Measurements from ENCODE around the gene NOC4L. TPM values are rescaled to one million over a fixed set of nuclear protein-coding genes. Genes with fewer than 3 reads are reported as not detected.

The NOC4L gene
- total RNA-seq, 1 experiment from 2014 or later = 29.8 TPM

DNA sequence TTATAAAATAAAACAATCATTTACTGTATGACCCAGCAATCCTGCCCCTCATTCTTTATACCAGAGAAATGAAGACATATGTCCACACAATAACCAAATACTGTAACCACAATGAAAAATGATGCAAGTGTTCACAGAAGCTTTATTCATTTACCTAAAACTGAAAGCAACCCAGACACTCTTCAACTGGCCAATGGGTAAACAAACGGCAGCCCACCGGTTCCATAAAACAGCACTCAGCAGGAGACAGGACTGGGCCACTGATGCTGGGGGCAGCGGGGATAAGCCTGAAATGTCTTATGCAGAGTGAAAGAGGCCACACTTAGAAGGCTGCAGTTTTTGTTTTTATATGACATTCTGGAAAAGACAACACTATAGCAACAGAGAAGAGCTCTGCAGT is 15.2 kb upstream of the NOC4L start:
- H3K27me3 ChIP-seq (ENCODE audit: control insufficient read depth, insufficient read depth, low read length) = no peaks in the 10 kb centered on the region
- intact Hi-C loops (cut with micrococcal nuclease; ENCODE audit: unreplicated experiment) = no loop called here
- H3K9me3 ChIP-seq (ENCODE audit: control insufficient read depth, insufficient read depth, low read depth, low read length) = no peaks in the 10 kb centered on the region
- no peaks in the 10 kb centered on the region for H3K4me1 ChIP-seq (ENCODE audit: control insufficient read depth, insufficient read depth, low read length)
- ChIA-PET POLR2A (no interaction called here), CTCF (no interaction called here)
- in situ Hi-C loops (cut with HindIII; ENCODE audit: low pct_unique_long_range_greater_than_20kb, low sequenced_read_pairs) = no loop called here
- H3K27ac ChIP-seq (ENCODE audit: low read length) = no peak overlapping the region
- no peak overlapping the region for H3K4me3 ChIP-seq (ENCODE audit: low read depth in 2 of 2, low read length in 2 of 2)
- peaks cover 11% of the 10 kb centered on the region for H3K36me3 ChIP-seq (ENCODE audit: control insufficient read depth, insufficient read depth, low read length)
- no peak for DNase-seq (ENCODE audit: low read depth, low spot score)
- TF ChIP-seq POLR2AphosphoS5 (IDR thresholded peaks at IDR 0.05; ENCODE audit: low read depth, low read length) (no peak), CTCF (IDR thresholded peaks at IDR 0.05) (no peak)
- ATAC-seq = no peak
- BruUV-seq (replicated peaks) = no TSS peak

DNA sequence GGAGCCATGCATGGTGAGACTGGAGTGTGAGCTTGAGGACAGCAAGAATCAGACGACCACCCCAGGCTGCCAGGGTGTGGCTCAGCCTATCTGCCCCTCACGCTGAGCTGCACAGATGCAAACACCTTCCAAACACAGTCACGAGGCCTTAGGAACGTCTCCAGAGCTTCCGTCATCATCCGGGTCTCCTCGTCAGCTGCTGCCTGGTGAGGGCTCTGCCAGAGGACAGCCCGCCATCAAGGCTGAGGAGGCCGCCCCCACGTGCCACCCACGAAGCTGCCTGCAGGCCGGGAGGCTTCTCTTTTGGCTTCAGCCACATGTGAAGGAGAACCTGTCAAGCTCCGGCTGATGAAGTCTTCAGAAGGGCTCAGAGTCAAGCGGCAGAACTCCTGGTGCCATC is 13.6 kb upstream of the NOC4L start:
- CTCF ChIA-PET = no interaction called here
- no peak for DNase-seq (ENCODE audit: low read depth, low spot score)
- no TSS peak for BruUV-seq (replicated peaks)
- no peak for TF ChIP-seq SIN3A (IDR thresholded peaks at IDR 0.05; ENCODE audit: borderline replicate concordance, insufficient read depth, low read depth, low read length)
- TF ChIP-seq TCF7L2 (IDR thresholded peaks at IDR 0.05; ENCODE audit: low read depth, low read length) = no peak
- TF ChIP-seq, protein P1, sequence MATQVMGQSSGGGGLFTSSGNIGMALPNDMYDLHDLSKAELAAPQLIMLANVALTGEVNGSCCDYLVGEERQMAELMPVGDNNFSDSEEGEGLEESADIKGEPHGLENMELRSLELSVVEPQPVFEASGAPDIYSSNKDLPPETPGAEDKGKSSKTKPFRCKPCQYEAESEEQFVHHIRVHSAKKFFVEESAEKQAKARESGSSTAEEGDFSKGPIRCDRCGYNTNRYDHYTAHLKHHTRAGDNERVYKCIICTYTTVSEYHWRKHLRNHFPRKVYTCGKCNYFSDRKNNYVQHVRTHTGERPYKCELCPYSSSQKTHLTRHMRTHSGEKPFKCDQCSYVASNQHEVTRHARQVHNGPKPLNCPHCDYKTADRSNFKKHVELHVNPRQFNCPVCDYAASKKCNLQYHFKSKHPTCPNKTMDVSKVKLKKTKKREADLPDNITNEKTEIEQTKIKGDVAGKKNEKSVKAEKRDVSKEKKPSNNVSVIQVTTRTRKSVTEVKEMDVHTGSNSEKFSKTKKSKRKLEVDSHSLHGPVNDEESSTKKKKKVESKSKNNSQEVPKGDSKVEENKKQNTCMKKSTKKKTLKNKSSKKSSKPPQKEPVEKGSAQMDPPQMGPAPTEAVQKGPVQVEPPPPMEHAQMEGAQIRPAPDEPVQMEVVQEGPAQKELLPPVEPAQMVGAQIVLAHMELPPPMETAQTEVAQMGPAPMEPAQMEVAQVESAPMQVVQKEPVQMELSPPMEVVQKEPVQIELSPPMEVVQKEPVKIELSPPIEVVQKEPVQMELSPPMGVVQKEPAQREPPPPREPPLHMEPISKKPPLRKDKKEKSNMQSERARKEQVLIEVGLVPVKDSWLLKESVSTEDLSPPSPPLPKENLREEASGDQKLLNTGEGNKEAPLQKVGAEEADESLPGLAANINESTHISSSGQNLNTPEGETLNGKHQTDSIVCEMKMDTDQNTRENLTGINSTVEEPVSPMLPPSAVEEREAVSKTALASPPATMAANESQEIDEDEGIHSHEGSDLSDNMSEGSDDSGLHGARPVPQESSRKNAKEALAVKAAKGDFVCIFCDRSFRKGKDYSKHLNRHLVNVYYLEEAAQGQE (IDR thresholded peaks at IDR 0.05; ENCODE audit: insufficient read depth in 1 of 2, low read depth in 2 of 2, low read length in 1 of 2) = no peak
- no peak for TF ChIP-seq POLR2AphosphoS5 (IDR thresholded peaks at IDR 0.05; ENCODE audit: low read depth, low read length)
- TF ChIP-seq CTCF (IDR thresholded peaks at IDR 0.05) = no peak
- Histone ChIP-seq H3K27ac (ENCODE audit: low read length) (no peak overlapping the region), H3K4me1 (ENCODE audit: control insufficient read depth, insufficient read depth, low read length) (no peaks in the 10 kb centered on the region), H3K9me3 (ENCODE audit: control insufficient read depth, insufficient read depth, low read depth, low read length) (no peaks in the 10 kb centered on the region), H3K36me3 (ENCODE audit: control insufficient read depth, insufficient read depth, low read length) (peaks cover 11% of the 10 kb centered on the region), H3K27me3 (ENCODE audit: control insufficient read depth, insufficient read depth, low read length) (no peaks in the 10 kb centered on the region), H3K4me3 (ENCODE audit: low read depth in 2 of 2, low read length in 2 of 2) (no peak overlapping the region)
- intact Hi-C loops (cut with micrococcal nuclease; ENCODE audit: unreplicated experiment) (no loop called here), in situ Hi-C loops (cut with HindIII; ENCODE audit: low pct_unique_long_range_greater_than_20kb, low sequenced_read_pairs) (no loop called here)
- no peak for ATAC-seq
- POLR2A ChIA-PET = no interaction called here

DNA sequence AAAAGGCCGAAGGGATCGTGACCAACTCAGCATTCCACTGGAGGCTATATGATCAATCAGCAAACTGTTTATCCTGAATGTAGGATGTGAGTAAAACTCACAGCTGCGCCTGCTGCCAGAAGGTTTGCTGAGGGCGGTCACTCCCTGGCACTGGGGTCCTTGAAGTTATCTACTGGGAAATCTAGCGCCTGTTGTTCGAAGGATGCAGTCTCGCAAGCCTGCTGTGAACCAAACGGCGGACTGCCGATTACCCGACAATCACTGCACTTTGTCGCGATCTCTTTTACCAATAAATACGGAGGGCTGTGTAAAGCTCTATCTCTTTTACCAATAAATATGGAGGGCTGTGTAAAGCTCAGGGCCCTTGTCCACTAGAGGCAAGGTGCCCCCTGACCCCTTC is 13.0 kb upstream of the NOC4L start:
- Histone ChIP-seq H3K27me3 (ENCODE audit: control insufficient read depth, insufficient read depth, low read length) (no peaks in the 10 kb centered on the region), H3K4me1 (ENCODE audit: control insufficient read depth, insufficient read depth, low read length) (no peaks in the 10 kb centered on the region), H3K9me3 (ENCODE audit: control insufficient read depth, insufficient read depth, low read depth, low read length) (no peaks in the 10 kb centered on the region), H3K4me3 (ENCODE audit: low read depth in 2 of 2, low read length in 2 of 2) (no peak overlapping the region), H3K27ac (ENCODE audit: low read length) (no peak overlapping the region), H3K36me3 (ENCODE audit: control insufficient read depth, insufficient read depth, low read length) (peaks cover 8% of the 10 kb centered on the region)
- ChIA-PET CTCF (no interaction called here), POLR2A (no interaction called here)
- in situ Hi-C loops (cut with HindIII; ENCODE audit: low pct_unique_long_range_greater_than_20kb, low sequenced_read_pairs) (no loop called here), intact Hi-C loops (cut with micrococcal nuclease; ENCODE audit: unreplicated experiment) (no loop called here)
- ATAC-seq (no peak), DNase-seq (ENCODE audit: low read depth, low spot score) (no peak)
- TF ChIP-seq CTCF (IDR thresholded peaks at IDR 0.05) (no peak), SIN3A (IDR thresholded peaks at IDR 0.05; ENCODE audit: borderline replicate concordance, insufficient read depth, low read depth, low read length) (no peak), TCF7L2 (IDR thresholded peaks at IDR 0.05; ENCODE audit: low read depth, low read length) (no peak), POLR2AphosphoS5 (IDR thresholded peaks at IDR 0.05; ENCODE audit: low read depth, low read length) (no peak)
- TF ChIP-seq, protein P1 (IDR thresholded peaks at IDR 0.05; ENCODE audit: insufficient read depth in 1 of 2, low read depth in 2 of 2, low read length in 1 of 2) = no peak
- no TSS peak for BruUV-seq (replicated peaks)
